ENCODE measurements around the gene TRIOBP. TPM values are rescaled to one million over a fixed set of nuclear protein-coding genes. Genes with fewer than 3 reads are reported as not detected.
A peak's percentile ranks its signal among the peaks of the same experiment; 100 is the strongest.

The TRIOBP gene
- total and polyA plus RNA-seq, 2 donors from 2014 or later, result 32.1 to 125 TPM

DNA sequence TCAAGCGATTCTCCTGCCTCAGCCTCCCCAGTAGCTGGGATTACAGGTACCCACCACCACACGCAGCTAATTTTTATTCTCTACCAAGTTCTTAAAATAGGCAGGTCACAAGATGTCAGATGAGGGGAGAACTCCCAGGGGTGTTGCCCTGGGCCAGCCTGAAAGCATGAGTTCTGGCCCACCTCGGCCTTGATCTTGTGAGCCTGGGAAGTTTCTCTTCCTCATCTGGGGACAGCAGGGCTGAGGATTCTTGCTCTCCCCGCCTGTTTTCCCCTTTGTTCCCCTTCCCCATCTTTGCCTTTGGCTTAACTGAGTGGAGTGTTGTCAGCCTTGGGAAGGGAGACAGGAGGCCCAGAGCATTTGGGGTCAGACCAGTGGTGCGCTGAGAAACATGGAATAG, 34.8 kb upstream of the TRIOBP start:
- Histone ChIP-seq H3K36me3 (ENCODE audit: control insufficient read depth in 2 of 3, insufficient read depth in 3 of 3, low read length in 3 of 3) (peaks cover 0 to 10% (median 0%) of the 10 kb centered on the region in 3 donors), H3K27ac (ENCODE audit: low read depth in 2 of 2, low read length in 2 of 2) (peak overlapping the region in 1 of 2 donors; percentile 3), H3K4me3 (ENCODE audit: low read length in 3 of 3) (no peak overlapping the region), H3K9me3 (ENCODE audit: control insufficient read depth in 2 of 3, insufficient read depth in 1 of 3, low read length in 3 of 3) (no peaks in the 10 kb centered on the region), H3K4me1 (ENCODE audit: control insufficient read depth in 2 of 3, insufficient read depth in 2 of 3, low read depth in 1 of 3, low read length in 3 of 3) (peaks cover 5 to 28% (median 9%) of the 10 kb centered on the region in 3 donors), H3K9ac (ENCODE audit: low read length in 3 of 3) (no peak overlapping the region), H3K27me3 (ENCODE audit: control insufficient read depth, insufficient read depth, low read length) (no peaks in the 10 kb centered on the region)
- FAIRE-seq (no peak), DNase-seq (no peak)
- intact Hi-C loops (cut with DNase I), result no loop called here
- no peak for TF ChIP-seq CTCF (IDR thresholded peaks at IDR 0.05; ENCODE audit: borderline replicate concordance, extremely low read depth, insufficient read depth)

- Histone ChIP-seq H3K4me1 (ENCODE audit: control insufficient read depth in 2 of 3, insufficient read depth in 2 of 3, low read depth in 1 of 3, low read length in 3 of 3) (peaks cover 4 to 22% (median 5%) of the 10 kb centered on the region in 3 donors), H3K4me3 (ENCODE audit: low read length in 3 of 3) (no peak overlapping the region), H3K36me3 (ENCODE audit: control insufficient read depth in 2 of 3, insufficient read depth in 3 of 3, low read length in 3 of 3) (peaks cover 0 to 10% (median 0%) of the 10 kb centered on the region in 3 donors), H3K27me3 (ENCODE audit: control insufficient read depth, insufficient read depth, low read length) (no peaks in the 10 kb centered on the region), H3K9ac (ENCODE audit: low read length in 3 of 3) (no peak overlapping the region), H3K27ac (ENCODE audit: low read depth in 2 of 2, low read length in 2 of 2) (no peak overlapping the region), H3K9me3 (ENCODE audit: control insufficient read depth in 2 of 3, insufficient read depth in 1 of 3, low read length in 3 of 3) (no peaks in the 10 kb centered on the region)
- intact Hi-C loops (cut with DNase I), result no loop called here
- DNase-seq (no peak), FAIRE-seq (no peak)
- TF ChIP-seq CTCF (IDR thresholded peaks at IDR 0.05; ENCODE audit: borderline replicate concordance, extremely low read depth, insufficient read depth), result no peak
Measured at GRCh38 chr22:37663521-37664140, 33.2 kb upstream of the TRIOBP start.

GRCh38 chr22:37664249-37665101, 32.4 kb upstream of the TRIOBP start:
- TF ChIP-seq CTCF (IDR thresholded peaks at IDR 0.05; ENCODE audit: borderline replicate concordance, extremely low read depth, insufficient read depth), result no peak
- Histone ChIP-seq H3K27ac (ENCODE audit: low read depth in 2 of 2, low read length in 2 of 2) (no peak overlapping the region), H3K4me3 (ENCODE audit: low read length in 3 of 3) (no peak overlapping the region), H3K36me3 (ENCODE audit: control insufficient read depth in 2 of 3, insufficient read depth in 3 of 3, low read length in 3 of 3) (peaks cover 0 to 10% (median 0%) of the 10 kb centered on the region in 3 donors), H3K4me1 (ENCODE audit: control insufficient read depth in 2 of 3, insufficient read depth in 2 of 3, low read depth in 1 of 3, low read length in 3 of 3) (peaks cover 4 to 17% (median 5%) of the 10 kb centered on the region in 3 donors), H3K27me3 (ENCODE audit: control insufficient read depth, insufficient read depth, low read length) (no peaks in the 10 kb centered on the region), H3K9ac (ENCODE audit: low read length in 3 of 3) (no peak overlapping the region), H3K9me3 (ENCODE audit: control insufficient read depth in 2 of 3, insufficient read depth in 1 of 3, low read length in 3 of 3) (no peaks in the 10 kb centered on the region)
- DNase-seq (no peak), FAIRE-seq (no peak)
- intact Hi-C loops (cut with DNase I), result no loop called here

All from kidney (tissue), 14 donors.